ENCODE measurements around the gene HPSE2.
"Not testable (repeated sequence)": the region's sequence is repeated elsewhere in the genome, so short reads cannot be mapped to it uniquely, and the experiment has no call there.

Gene HPSE2

GRCh38 chr10:99010286-99010685, 225.4 kb downstream of the HPSE2 start:
- FAIRE-seq (no peak), DNase-seq (ENCODE audit: insufficient read length, low spot score) (no peak)

DNA sequence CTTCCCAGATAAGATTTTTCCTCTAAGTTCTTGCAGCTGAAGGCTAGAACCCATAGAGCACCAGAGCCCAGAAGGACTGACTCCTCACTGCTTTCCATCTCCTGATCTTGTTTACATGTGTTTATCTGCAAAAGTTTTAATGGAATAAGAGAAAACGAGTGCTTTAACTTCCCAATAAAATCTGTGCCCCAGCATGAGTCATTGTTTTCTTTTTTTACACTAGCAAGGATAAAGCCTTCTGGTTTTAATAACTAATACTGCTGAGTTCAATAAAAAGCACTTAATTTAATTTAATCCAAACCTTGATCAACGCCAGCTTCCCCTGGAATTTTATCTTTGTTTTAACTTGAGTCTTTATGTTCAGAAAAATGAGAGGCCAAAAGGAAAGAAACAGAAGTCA, 227.6 kb downstream of the HPSE2 start:
- no peak for FAIRE-seq
- no peak for DNase-seq (ENCODE audit: insufficient read length, low spot score)

- no peak for DNase-seq (ENCODE audit: insufficient read length, low spot score)
- no peak for FAIRE-seq
Observed at GRCh38 chr10:99007457-99007856, 228.2 kb downstream of the HPSE2 start.

DNA sequence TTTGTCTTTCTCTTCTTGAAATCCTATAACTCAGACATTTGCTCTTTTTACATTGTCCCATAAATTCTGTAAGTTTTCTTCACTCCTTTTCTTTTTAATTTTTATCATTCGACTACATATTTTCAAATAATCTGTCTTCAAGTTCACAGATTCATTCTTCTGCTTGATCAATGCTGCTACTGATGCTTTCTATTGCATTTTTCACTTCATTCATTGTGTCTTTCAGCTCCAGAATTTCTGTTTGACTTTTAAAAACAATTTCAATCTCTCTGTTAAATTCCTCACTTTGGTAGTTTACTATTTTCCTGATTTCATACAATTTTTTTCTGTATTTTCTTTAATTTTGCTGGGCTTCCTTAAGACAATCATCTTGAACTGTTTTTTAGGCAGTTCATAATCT, 230.4 kb downstream of the HPSE2 start:
- no peak for DNase-seq (ENCODE audit: insufficient read length, low spot score)
- peak; percentile 48 for FAIRE-seq

- FAIRE-seq (no peak), DNase-seq (ENCODE audit: insufficient read length, low spot score) (no peak)
Observed at GRCh38 chr10:99004738-99005137, 230.9 kb downstream of the HPSE2 start.

DNA sequence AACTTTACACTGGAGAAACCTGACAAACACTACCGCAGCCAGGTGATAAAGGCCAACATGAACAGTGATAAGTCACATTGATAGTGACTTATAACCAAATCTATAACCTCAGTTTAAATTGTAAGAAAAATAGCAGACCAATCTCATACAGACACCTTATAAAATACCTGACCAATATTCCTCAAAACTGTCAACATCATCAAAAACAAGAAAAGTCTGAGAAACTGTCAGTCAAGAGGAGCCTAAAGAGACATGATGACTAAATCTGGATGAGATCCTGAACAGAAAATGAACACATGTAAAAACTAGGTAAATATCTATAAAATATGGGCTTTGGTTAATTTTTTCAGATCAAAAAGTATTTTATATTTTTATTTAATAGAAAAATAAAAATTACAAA, 233.3 kb downstream of the HPSE2 start:
- DNase-seq (ENCODE audit: insufficient read length, low spot score) (no peak), FAIRE-seq (no peak)

DNA sequence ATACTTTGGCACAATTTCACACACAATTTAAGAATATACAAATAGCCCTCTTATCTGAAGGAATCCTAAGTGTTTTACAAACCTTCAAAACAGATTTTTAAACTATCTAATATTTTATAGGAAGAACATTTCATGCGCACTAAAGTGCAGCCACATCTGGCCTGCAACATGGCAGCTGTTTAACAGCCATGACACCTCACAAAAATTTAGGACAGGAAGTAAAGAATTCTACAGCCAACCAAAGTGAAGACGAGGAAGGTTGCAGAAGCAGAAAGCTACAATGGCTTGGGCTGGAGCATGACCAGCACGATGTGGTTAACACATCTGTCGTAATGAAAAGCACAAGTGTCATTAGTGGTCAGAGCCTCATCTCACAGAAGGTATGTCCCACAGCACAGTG, 238.1 kb downstream of the HPSE2 start:
- DNase-seq (ENCODE audit: insufficient read length, low spot score) (no peak), FAIRE-seq (no peak)

GRCh38 chr10:98994030-98994429, 241.6 kb downstream of the HPSE2 start:
- FAIRE-seq: no peak
- no peak for DNase-seq (ENCODE audit: insufficient read length, low spot score)

DNA sequence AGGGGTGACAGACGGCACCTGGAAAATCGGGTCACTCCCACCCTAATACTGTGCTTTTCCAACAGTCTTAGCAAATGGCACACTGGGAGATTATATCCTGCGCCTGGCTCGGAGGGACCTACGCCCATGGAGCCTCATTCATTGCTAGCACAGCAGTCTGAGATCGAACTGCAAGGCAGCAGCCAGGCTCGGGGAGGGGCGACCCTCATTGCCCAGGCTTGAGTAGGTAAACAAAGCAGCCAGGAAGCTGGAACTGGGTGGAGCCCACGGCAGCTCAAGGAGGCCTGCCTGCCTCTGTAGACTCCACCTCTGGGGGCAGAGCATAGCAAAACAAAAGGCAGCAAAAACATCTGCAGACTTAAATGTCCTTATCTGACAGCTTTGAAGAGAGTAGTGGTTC, 251.9 kb downstream of the HPSE2 start:
- not testable (repeated sequence) for DNase-seq (ENCODE audit: insufficient read length, low spot score); FAIRE-seq

DNA sequence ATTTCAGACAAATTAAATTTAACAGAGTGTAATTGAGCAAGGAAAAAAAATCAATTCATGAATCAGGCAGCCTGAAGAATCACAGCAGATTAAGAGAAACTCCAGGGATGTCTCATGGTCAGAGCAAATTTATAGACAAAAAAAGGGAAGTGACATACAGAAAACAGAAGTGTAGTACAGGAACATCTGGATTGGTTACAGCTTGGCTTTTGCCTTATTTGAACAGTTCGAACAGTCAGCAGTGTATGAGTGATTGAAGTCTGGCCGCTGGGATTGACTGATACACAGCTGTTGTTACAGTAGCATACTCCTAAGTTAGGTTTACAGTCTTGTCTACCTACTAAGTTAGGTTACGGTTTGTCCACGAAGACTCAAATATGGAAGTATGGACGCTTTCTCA, 255.3 kb downstream of the HPSE2 start:
- DNase-seq (ENCODE audit: insufficient read length, low spot score) (no peak), FAIRE-seq (no peak)

- DNase-seq (ENCODE audit: insufficient read length, low spot score) (no peak), FAIRE-seq (no peak)
Observed at GRCh38 chr10:98971464-98971863, 264.2 kb downstream of the HPSE2 start.

DNA sequence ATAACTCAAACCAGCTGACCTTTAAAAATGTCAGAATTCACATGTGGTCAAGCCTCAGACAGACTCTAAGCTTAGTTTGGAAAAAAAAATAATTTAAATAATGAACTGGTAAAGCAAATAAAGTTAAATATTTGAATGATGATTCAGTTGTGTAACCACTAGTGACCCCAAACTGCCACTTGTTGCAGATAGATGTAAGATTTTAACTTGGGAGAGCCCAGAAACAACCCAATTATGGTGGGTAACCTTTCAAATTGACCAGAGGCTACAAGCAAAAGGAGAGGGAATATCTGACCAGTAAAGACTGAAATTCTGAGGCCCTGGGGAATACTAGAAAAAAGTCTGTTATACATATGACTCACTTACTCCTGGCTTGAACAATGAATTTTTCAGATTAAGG, 268.1 kb downstream of the HPSE2 start:
- DNase-seq (ENCODE audit: insufficient read length, low spot score): no peak
- no peak for FAIRE-seq

DNA sequence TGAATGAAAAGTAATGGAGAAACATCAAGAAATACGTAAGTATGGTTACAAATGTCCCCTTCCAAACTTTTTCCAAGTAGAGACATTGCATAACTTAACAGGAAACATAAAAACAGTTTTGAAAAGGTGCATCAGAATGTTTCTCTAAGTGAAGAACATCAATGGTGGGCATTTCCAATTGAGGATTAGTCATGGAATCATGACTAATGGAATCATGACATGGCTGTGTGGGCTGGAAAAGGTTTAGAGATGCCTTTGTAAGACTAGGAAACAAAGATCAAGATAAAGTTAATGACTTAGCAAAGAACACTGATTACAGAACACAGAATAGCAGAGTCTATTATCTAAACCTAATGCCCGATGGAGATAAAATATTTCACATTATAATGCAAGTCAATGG, 272.0 kb downstream of the HPSE2 start:
- FAIRE-seq (no peak), DNase-seq (ENCODE audit: insufficient read length, low spot score) (no peak)

DNA sequence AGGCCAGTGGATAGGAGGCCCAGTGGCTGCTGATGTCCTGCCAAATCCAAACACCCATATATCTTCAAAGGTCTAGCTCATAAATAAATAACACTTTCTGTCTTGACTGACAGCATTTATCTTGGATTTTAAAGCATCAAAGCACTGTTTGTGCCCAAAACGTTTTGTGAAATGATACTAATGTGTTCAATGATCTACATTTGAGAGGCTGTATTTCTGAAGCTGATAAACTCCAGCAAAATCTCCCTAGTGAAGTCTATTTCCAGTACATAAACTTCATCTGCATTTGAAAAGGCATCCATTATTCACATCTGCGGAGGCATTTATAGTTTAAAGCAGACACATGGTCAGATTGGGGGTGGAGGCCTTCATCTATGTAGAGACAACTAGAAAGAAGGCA, 276.3 kb downstream of the HPSE2 start:
- no peak for DNase-seq (ENCODE audit: insufficient read length, low spot score)
- no peak for FAIRE-seq

DNA sequence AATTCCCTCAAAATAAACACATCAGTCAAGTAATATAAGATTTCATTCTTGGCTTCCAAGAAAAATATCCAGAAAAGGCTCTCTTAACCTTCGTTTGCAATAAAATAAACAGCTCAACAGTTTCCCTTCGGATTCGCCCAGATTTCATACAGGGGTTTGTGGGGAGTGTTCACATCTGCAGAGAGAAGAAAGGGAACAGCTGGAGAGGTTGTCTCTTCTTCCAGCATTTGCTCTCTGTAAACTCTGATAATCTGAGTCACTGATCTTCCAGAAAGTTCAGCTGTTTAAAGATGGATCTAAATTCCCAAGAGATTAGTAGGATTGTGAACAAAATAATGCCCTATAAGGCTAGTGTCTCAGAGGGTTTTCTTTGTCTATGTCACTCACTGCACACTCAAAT, 277.9 kb downstream of the HPSE2 start:
- DNase-seq (ENCODE audit: insufficient read length, low spot score) (no peak), FAIRE-seq (no peak)

GRCh38 chr10:98956576-98957260, 278.9 kb downstream of the HPSE2 start:
- no peak for FAIRE-seq
- DNase-seq (ENCODE audit: insufficient read length, low spot score): no peak

DNA sequence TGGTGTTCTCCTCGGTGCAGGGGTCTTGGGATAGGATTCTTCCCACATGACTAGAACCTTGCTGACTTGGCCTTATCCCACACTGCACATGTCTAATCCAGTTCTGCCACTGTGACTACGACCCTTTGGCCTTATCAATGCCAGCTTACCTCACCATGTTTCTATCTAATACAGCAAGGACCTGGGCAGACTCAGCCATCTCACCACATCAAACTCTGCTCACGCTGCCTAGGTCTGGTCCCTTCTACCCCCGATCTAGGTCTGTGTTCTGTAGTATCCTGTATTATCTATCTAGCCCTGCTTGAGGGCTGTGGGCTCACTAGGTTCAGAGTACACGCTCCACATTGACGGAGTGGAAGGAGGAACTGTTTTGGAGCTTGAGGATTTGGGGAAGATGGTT, 282.4 kb downstream of the HPSE2 start:
- no peak for FAIRE-seq
- DNase-seq (ENCODE audit: insufficient read length, low spot score): no peak

GRCh38 chr10:98951269-98952000, 284.2 kb downstream of the HPSE2 start:
- no peak for FAIRE-seq
- no peak for DNase-seq (ENCODE audit: insufficient read length, low spot score)

DNA sequence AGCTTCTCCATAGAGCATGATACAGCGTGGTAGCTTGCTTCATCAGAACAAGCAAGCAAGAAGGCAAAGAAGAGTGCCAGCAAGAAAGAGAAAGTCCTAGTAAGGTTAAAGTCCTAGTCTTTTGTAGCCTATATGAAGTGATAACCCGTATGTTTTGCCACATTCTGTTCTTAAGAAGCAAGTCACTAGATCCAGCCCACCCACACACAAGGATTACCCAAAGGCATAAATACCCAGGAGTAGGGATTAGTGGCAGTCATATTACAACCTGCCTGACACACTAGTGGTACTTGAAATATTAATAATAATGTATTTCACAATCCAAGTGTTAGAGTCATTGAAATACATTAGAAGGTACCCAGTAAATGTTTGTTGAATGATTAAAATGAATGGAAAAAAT, 285.5 kb downstream of the HPSE2 start:
- DNase-seq (ENCODE audit: insufficient read length, low spot score) (no peak), FAIRE-seq (no peak)

DNA sequence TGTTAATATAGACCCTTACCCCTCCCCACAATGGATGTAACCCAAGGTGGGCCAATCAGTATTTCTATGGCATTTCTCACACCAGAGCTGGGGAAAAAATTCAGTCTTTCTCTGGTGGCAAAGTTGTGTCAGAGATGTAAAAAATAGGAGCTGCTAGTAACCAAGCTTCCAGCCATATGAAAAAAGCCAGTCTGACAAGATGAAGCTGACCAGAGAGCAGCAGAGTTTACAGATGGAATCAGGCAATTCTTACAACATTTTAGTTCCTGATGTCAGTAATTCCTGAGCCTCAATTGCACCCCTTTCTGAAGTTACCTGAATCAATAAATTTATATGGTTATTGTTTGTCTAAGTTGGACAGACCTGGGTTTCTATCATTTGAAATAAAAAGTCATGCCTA, 286.3 kb downstream of the HPSE2 start:
- DNase-seq (ENCODE audit: insufficient read length, low spot score): no peak
- FAIRE-seq: no peak

GRCh38 chr10:98943681-98944080, 292.0 kb downstream of the HPSE2 start:
- DNase-seq (ENCODE audit: insufficient read length, low spot score): no peak
- FAIRE-seq: no peak

GRCh38 chr10:98929709-98930108, 305.9 kb downstream of the HPSE2 start:
- DNase-seq (ENCODE audit: insufficient read length, low spot score): no peak
- no peak for FAIRE-seq

DNA sequence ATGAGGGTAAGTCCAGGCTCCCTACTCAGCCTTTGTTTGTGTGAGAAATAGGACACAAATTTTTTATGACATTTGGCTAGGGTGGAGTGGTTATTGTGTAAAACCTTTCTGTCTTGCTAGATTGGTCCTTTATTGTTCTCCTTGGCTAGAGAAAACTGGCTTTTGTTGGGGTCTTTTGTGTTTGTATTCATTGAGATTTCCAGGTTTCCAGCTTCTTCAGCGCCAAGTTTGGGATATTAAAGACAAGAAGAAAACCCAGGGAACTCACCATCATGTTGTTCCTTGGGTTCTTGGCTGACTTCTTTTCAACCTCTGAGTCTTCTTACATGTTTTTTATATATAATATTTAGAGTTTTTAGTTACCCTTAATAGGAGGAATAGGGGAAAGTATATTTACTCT, 310.0 kb downstream of the HPSE2 start:
- DNase-seq (ENCODE audit: insufficient read length, low spot score): no peak
- no peak for FAIRE-seq
